Epithelial cell of proximal tubule (primary cell): ENCODE results near the gene TJP2. TPM values are rescaled to one million over a fixed set of nuclear protein-coding genes. Genes with fewer than 3 reads are reported as not detected.
A peak's percentile ranks its signal among the peaks of the same experiment; 100 is the strongest.

ENCODE experiments used
- DNase-seq: peaks from one replicate; pipeline ENCODE4 v3.0.0-alpha.2; 2011; ENCODE audit warnings: low read depth
- H3K4me3 ChIP-seq: 2 replicates; pipeline ENCODE4 v1.5.1; 2011; ENCODE audit warnings: low read depth, mild to moderate bottlenecking, low read length
- CTCF ChIP-seq: conservative IDR thresholded peaks from 2 replicates; pipeline ENCODE4 v1.5.1; 2012; ENCODE audit warnings: low read depth, mild to moderate bottlenecking, low read length
- total RNA-seq: library from RNA; depleted of rRNA; stranded (reverse); fragments of >200 nt; gene quantifications from 2 replicates; pipeline ENCODE4 v1.2.3, GENCODE V29; 2015

TJP2 gene
- total RNA-seq, 1 donor from 2014 or later, result 335 TPM

- no peak for DNase-seq
- TF ChIP-seq CTCF, result no peak
- H3K4me3 ChIP-seq, result no peak overlapping the region
Measured at GRCh38 chr9:69206047-69206446, 32.0 kb downstream of the TJP2 start.

GRCh38 chr9:69207503-69207902, 33.4 kb downstream of the TJP2 start:
- H3K4me3 ChIP-seq, result no peak overlapping the region
- peak; percentile 34 for TF ChIP-seq CTCF
- no peak for DNase-seq

GRCh38 chr9:69211424-69212036, 37.5 kb downstream of the TJP2 start:
- no peak for TF ChIP-seq CTCF
- H3K4me3 ChIP-seq, result no peak overlapping the region
- no peak for DNase-seq

GRCh38 chr9:69213647-69214046, 39.6 kb downstream of the TJP2 start:
- no peak for DNase-seq
- no peak overlapping the region for H3K4me3 ChIP-seq
- no peak for TF ChIP-seq CTCF

- no peak for DNase-seq
- TF ChIP-seq CTCF, result no peak
- no peak overlapping the region for H3K4me3 ChIP-seq
Measured at GRCh38 chr9:69214939-69215338, 40.9 kb downstream of the TJP2 start.

GRCh38 chr9:69215774-69216485, 41.9 kb downstream of the TJP2 start:
- no peak overlapping the region for H3K4me3 ChIP-seq
- no peak for DNase-seq
- TF ChIP-seq CTCF, result no peak

- no peak for TF ChIP-seq CTCF
- DNase-seq, result no peak
Measured at GRCh38 chr9:69218166-69218565, 44.1 kb downstream of the TJP2 start.

More at GRCh38 chr9:69218166-69218565, 44.1 kb downstream of the TJP2 start:
- H3K4me3 ChIP-seq, result no peak overlapping the region
